GM12892 (cell line): ENCODE measurements around the gene EFCAB11.

ENCODE experiments used
- POLR2A ChIP-seq: IDR thresholded peaks from 2 replicates; pipeline ENCODE4 v1.6.1; 2011; ENCODE audit warnings: low read depth, low read length, control low read depth
- POLR2AphosphoS5 ChIP-seq: IDR thresholded peaks from 2 replicates; pipeline ENCODE4 v1.6.1; 2011; ENCODE audit warnings: low read depth, low read length, control low read depth

DNA sequence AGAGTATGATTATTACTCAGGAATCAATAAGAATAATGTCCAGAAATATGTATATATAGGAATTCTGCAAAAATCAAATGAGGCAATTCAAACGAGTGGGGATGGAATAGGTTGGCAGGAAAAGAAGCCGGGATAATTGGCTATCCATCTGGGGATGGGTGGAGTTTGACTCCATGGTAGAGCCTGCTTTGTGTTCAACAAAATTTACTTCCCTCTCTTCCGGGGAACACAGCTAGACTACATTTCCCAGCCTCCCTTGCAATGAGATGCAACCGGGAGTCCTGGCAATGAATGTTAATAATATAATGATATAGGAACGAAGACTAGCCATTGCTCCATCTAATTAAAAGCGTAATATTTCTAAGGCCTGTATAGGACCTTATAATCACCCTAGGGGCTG, 146.6 kb downstream of the EFCAB11 start:
- no peak for TF ChIP-seq POLR2A
- TF ChIP-seq POLR2AphosphoS5, result no peak
